Uterus (tissue), 2 donors: Measurements from ENCODE around the gene PPP6R2.

Experiments used
- POLR2A ChIP-seq, 2 donors: fragments of 450-650 bp; IDR thresholded peaks; one replicate each; pipeline ENCODE4 v1.6.1; 2016; ENCODE audit warnings: antibody characterized with exemption in 2 of 2, mild to moderate bottlenecking in 1 of 2, moderate library complexity in 1 of 2
- TF ChIP-seq, protein P1 (sequence below), 4 experiments: fragments of 200-600 bp in 2 of 4; fragments of 450-650 bp in 2 of 4; sonication (generic) in 2 of 4; IDR thresholded peaks; one replicate each; pipeline ENCODE4 v1.5.1; 2016 to 2019; ENCODE audit warnings: antibody characterized with exemption in 4 of 4, mild to moderate bottlenecking in 2 of 4, moderate library complexity in 1 of 4

GRCh38 chr22:50314455-50315288, 28.5 kb upstream of the PPP6R2 start:
- TF ChIP-seq, protein P1, sequence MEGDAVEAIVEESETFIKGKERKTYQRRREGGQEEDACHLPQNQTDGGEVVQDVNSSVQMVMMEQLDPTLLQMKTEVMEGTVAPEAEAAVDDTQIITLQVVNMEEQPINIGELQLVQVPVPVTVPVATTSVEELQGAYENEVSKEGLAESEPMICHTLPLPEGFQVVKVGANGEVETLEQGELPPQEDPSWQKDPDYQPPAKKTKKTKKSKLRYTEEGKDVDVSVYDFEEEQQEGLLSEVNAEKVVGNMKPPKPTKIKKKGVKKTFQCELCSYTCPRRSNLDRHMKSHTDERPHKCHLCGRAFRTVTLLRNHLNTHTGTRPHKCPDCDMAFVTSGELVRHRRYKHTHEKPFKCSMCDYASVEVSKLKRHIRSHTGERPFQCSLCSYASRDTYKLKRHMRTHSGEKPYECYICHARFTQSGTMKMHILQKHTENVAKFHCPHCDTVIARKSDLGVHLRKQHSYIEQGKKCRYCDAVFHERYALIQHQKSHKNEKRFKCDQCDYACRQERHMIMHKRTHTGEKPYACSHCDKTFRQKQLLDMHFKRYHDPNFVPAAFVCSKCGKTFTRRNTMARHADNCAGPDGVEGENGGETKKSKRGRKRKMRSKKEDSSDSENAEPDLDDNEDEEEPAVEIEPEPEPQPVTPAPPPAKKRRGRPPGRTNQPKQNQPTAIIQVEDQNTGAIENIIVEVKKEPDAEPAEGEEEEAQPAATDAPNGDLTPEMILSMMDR (IDR thresholded peaks at IDR 0.05): no peak
- TF ChIP-seq POLR2A (IDR thresholded peaks at IDR 0.05): no peak
